Gastrocnemius medialis (tissue), 4 donors: ENCODE data around the gene PPP1R18. TPM values are rescaled to one million over a fixed set of nuclear protein-coding genes. Genes with fewer than 3 reads are reported as not detected.

ENCODE experiments used
- ATAC-seq, 2 donors: fragments of 150-250 bp; one replicate each; pipeline ENCODE4 v1.9.1; 2016
- DNase-seq, 2 donors: peaks; one replicate each; pipeline ENCODE4 v3.0.0-alpha.2; 2019
- H3K27ac ChIP-seq, 4 donors: fragments of 200-600 bp; sonication (generic); 1 replicate in 1 of 4; 2 replicates in 3 of 4; pipeline ENCODE4 v1.5.1; 2016 to 2018; ENCODE audit warnings: mild to moderate bottlenecking in 2 of 4, moderate library complexity in 1 of 4
- H3K27me3 ChIP-seq, 3 donors: fragments of 200-600 bp; sonication (generic) in 2 of 3; 1 replicate in 1 of 3; 2 replicates in 2 of 3; pipeline versions ENCODE4 v1.5.1 to v1.6.0; 2016 to 2019; ENCODE audit warnings: mild to moderate bottlenecking in 1 of 3, moderate library complexity in 1 of 3
- H3K36me3 ChIP-seq, 2 donors: fragments of 200-600 bp; sonication (generic) in 1 of 2; one replicate each; pipeline ENCODE4 v1.5.1; 2017 to 2018
- H3K4me1 ChIP-seq, 2 donors: fragments of 200-600 bp; sonication (generic) in 1 of 2; one replicate each; pipeline ENCODE4 v1.5.1; 2016 to 2017; ENCODE audit warnings: mild to moderate bottlenecking in 2 of 2
- H3K4me3 ChIP-seq, 4 donors: fragments of 200-600 bp; sonication (generic) in 3 of 4; 1 replicate in 1 of 4; 2 replicates in 3 of 4; pipeline ENCODE4 v1.5.1; 2016 to 2019; ENCODE audit warnings: mild to moderate bottlenecking in 2 of 4
- H3K9me3 ChIP-seq, 3 donors: fragments of 200-600 bp; sonication (generic) in 2 of 3; 1 replicate in 1 of 3; 2 replicates in 2 of 3; pipeline ENCODE4 v1.5.1; 2016 to 2019
- CTCF ChIP-seq, 5 experiments: fragments of 450-650 bp in 3 of 5; fragments of 200-600 bp in 2 of 5; sonication (generic) in 2 of 5; IDR thresholded peaks in 4 of 5; conservative IDR thresholded peaks in 1 of 5; 1 replicate in 4 of 5; 2 replicates in 1 of 5; pipeline ENCODE4 v1.5.1; 2016 to 2019; ENCODE audit warnings: antibody characterized with exemption in 5 of 5, mild to moderate bottlenecking in 3 of 5, moderate library complexity in 3 of 5
- POLR2A ChIP-seq, 2 donors: fragments of 450-650 bp; IDR thresholded peaks; one replicate each; pipeline ENCODE4 v1.6.1; 2017; ENCODE audit warnings: antibody characterized with exemption in 2 of 2, mild to moderate bottlenecking in 2 of 2, moderate library complexity in 2 of 2
- in situ Hi-C, 4 donors: fragments of 200-750 bp; cut with MboI; loops; one replicate each; pipeline versions ENCODE4 v1.15.0 to v1.8.0; 2017; ENCODE audit warnings: low sequenced_read_pairs in 4 of 4
- intact Hi-C: fragments of 100-400 bp; cut with DNase I; formaldehyde crosslinking; loops from one replicate; pipeline ENCODE4 v1.15.1; 2023; ENCODE audit warnings: low total_unique reads
- total RNA-seq, 4 donors: library from RNA; depleted of rRNA; stranded (reverse); fragments of >200 nt; gene quantifications; one replicate each; pipeline versions ENCODE4 v1.1.0 to v1.2.3, GENCODE V29; 2016

The PPP1R18 gene
- total RNA-seq, 4 donors from 2014 or later = 4.4 to 16.9 (median 12.4) TPM

GRCh38 chr6:30657454-30657853 lies 29.0 kb downstream of the PPP1R18 start:
- intact Hi-C loops (no loop called here), in situ Hi-C loops (loop anchor here in 1 of 4 donors (25.0 kb wide), 1 partner anchor 430 kb away; no protein-coding TSS in a partner anchor)
- Histone ChIP-seq H3K27ac (no peak overlapping the region), H3K36me3 (peaks cover 2 to 99% of the 10 kb centered on the region in 2 donors), H3K4me3 (no peak overlapping the region), H3K4me1 (no peaks in the 10 kb centered on the region), H3K27me3 (no peaks in the 10 kb centered on the region), H3K9me3 (no peaks in the 10 kb centered on the region)
- TF ChIP-seq POLR2A (IDR thresholded peaks at IDR 0.05) = no peak
- no peak for TF ChIP-seq CTCF (IDR thresholded peaks at IDR 0.05 in 4 of 5, conservative IDR thresholded peaks at IDR 0.05 in 1 of 5)
- ATAC-seq (no peak), DNase-seq (no peak)

- H3K9me3 ChIP-seq = no peaks in the 10 kb centered on the region
- in situ Hi-C loops (loop anchor here in 1 of 4 donors (25.0 kb wide), 1 partner anchor 431 kb away; no protein-coding TSS in a partner anchor), intact Hi-C loops (no loop called here)
- H3K27me3 ChIP-seq = no peaks in the 10 kb centered on the region
- TF ChIP-seq CTCF (IDR thresholded peaks at IDR 0.05 in 4 of 5, conservative IDR thresholded peaks at IDR 0.05 in 1 of 5) (no peak), POLR2A (IDR thresholded peaks at IDR 0.05) (no peak)
- H3K4me3 ChIP-seq = no peak overlapping the region
- H3K4me1 ChIP-seq = no peaks in the 10 kb centered on the region
- no peak overlapping the region for H3K27ac ChIP-seq
- H3K36me3 ChIP-seq = peaks cover 2 to 99% of the 10 kb centered on the region in 2 donors
- ATAC-seq (no peak), DNase-seq (no peak)
Measured at GRCh38 chr6:30656513-30656912, 29.9 kb downstream of the PPP1R18 start.

- H3K4me3 ChIP-seq = no peak overlapping the region
- no peaks in the 10 kb centered on the region for H3K4me1 ChIP-seq
- no peaks in the 10 kb centered on the region for H3K27me3 ChIP-seq
- ATAC-seq (no peak), DNase-seq (no peak)
- in situ Hi-C loops (loop anchor here in 1 of 4 donors (25.0 kb wide), 1 partner anchor 432 kb away; no protein-coding TSS in a partner anchor), intact Hi-C loops (no loop called here)
- H3K36me3 ChIP-seq = peaks cover 2 to 100% of the 10 kb centered on the region in 2 donors
- H3K9me3 ChIP-seq = no peaks in the 10 kb centered on the region
- H3K27ac ChIP-seq = no peak overlapping the region
- TF ChIP-seq CTCF (IDR thresholded peaks at IDR 0.05 in 4 of 5, conservative IDR thresholded peaks at IDR 0.05 in 1 of 5) (no peak), POLR2A (IDR thresholded peaks at IDR 0.05) (no peak)
Measured at GRCh38 chr6:30655743-30656094, 30.7 kb downstream of the PPP1R18 start.

GRCh38 chr6:30654798-30655742 lies 31.4 kb downstream of the PPP1R18 start:
- TF ChIP-seq CTCF (IDR thresholded peaks at IDR 0.05 in 4 of 5, conservative IDR thresholded peaks at IDR 0.05 in 1 of 5) = no peak
- TF ChIP-seq POLR2A (IDR thresholded peaks at IDR 0.05) = no peak
- DNase-seq (no peak), ATAC-seq (no peak)
- no peaks in the 10 kb centered on the region for H3K9me3 ChIP-seq
- H3K27me3 ChIP-seq = no peaks in the 10 kb centered on the region
- no peaks in the 10 kb centered on the region for H3K4me1 ChIP-seq
- no peak overlapping the region for H3K27ac ChIP-seq
- no peak overlapping the region for H3K4me3 ChIP-seq
- H3K36me3 ChIP-seq = peaks cover 2 to 99% of the 10 kb centered on the region in 2 donors
- intact Hi-C loops (no loop called here), in situ Hi-C loops (loop anchor here in 1 of 4 donors (25.0 kb wide), 1 partner anchor 432 kb away; no protein-coding TSS in a partner anchor)
